Heart right ventricle (tissue), 16 donors: ENCODE measurements around the gene CDC42EP5. TPM values are rescaled to one million over a fixed set of nuclear protein-coding genes. Genes with fewer than 3 reads are reported as not detected.

Experiments
- ATAC-seq, 8 donors: fragments of 200-7000 bp; cut with Tn5 transposase; one replicate each; pipeline ENCODE4 v1.9.1; 2020; ENCODE audit warnings: mild to moderate bottlenecking in 8 of 8, moderate library complexity in 8 of 8, moderate number of reproducible peaks in 1 of 8
- DNase-seq, 2 donors: peaks; one replicate each; pipeline ENCODE4 v3.0.0-alpha.2; 2020
- H3K27ac ChIP-seq, 10 donors: fragments of 200-600 bp; sonication (generic) in 2 of 10; one replicate each; pipeline versions ENCODE4 v1.5.0 to v1.8.0; 2020 to 2022; ENCODE audit warnings: mild to moderate bottlenecking in 3 of 10
- H3K27me3 ChIP-seq, 7 donors: fragments of 200-600 bp; one replicate each; pipeline ENCODE4 v1.8.0; 2021 to 2022; ENCODE audit warnings: mild to moderate bottlenecking in 2 of 7
- H3K36me3 ChIP-seq, 9 donors: fragments of 200-600 bp; sonication (generic) in 1 of 9; one replicate each; pipeline versions ENCODE4 v1.5.0 to v1.8.0; 2020 to 2022; ENCODE audit warnings: mild to moderate bottlenecking in 2 of 9
- H3K4me1 ChIP-seq, 9 donors: fragments of 200-600 bp; sonication (generic) in 1 of 9; one replicate each; pipeline versions ENCODE4 v1.5.0 to v1.8.0; 2020 to 2022; ENCODE audit warnings: mild to moderate bottlenecking in 4 of 9
- H3K4me3 ChIP-seq, 10 donors: fragments of 200-600 bp; sonication (generic) in 2 of 10; one replicate each; pipeline versions ENCODE4 v1.5.0 to v1.8.0; 2020 to 2022; ENCODE audit warnings: mild to moderate bottlenecking in 7 of 10, moderate library complexity in 2 of 10
- H3K9me3 ChIP-seq, 11 donors: fragments of 200-600 bp in 10 of 11; sonication (generic) in 2 of 11; one replicate each; pipeline versions ENCODE4 v1.5.0 to v1.8.0; 2013 to 2022; ENCODE audit warnings: mild to moderate bottlenecking in 2 of 11, control low read depth in 1 of 11, moderate library complexity in 1 of 11
- WGBS, 2 donors: extraction: QIAGEN DNeasy Blood & Tissue Kit; methylation state at CpG; one replicate each; pipeline ENCODE4 v1.1.7; 2013; ENCODE audit warnings: inconsistent platforms in 1 of 2; 5-methylcytosine and 5-hydroxymethylcytosine counted together
- intact Hi-C, 10 donors: fragments of 100-400 bp; cut with DNase I; formaldehyde crosslinking; loops; one replicate each; pipeline versions ENCODE4 v1.11.1 to v1.14.2; 2022
- polyA plus RNA-seq, 2 donors: library from polyadenylated mRNA; stranded (reverse); fragments of 200-250 nt; gene quantifications; one replicate each; pipeline ENCODE4 v1.2.3, GENCODE V29; 2013
- total RNA-seq, 10 donors: library from RNA; stranded (reverse); fragmentation: NEBNext Ultra II Directional in 3 of 10; extraction: Animal tissue kit (Norgen Biotek cat#: 25700) in 3 of 10; gene quantifications; one replicate each; pipeline versions ENCODE4 v1.2.1 to v1.2.4, GENCODE V29; 2021 to 2023
- TF ChIP-seq, protein P1 (sequence below), 9 donors: fragments of 200-600 bp; sonication (generic) in 2 of 9; IDR thresholded peaks; one replicate each; pipeline versions ENCODE4 v1.5.0 to v1.8.0; 2021 to 2022; ENCODE audit warnings: antibody characterized with exemption in 9 of 9, mild to moderate bottlenecking in 5 of 9, moderate library complexity in 1 of 9
- donor health status: Arrhythmogenic right ventricular cardiomyopathy.
- donor health status: ischemic (EF 13 %, LVEDD 7.1; RV severe dilation, severe dysfunction).
- donor health status: healthy with polysubstance abuse.
- donor health status: DM: no; HTN: yes; CAD: no.
- donor health status: DM: no; HTN: no; CAD: no.
- donor health status: ischemic (EF 25% LVEDD 6.9; RV normal size, moderate dysfunction).
- donor health status: ischemic (EF 25% LVEDD 5.7; RV mildly dilated, moderate dysfunction).
- donor health status: healthy.
- donor health status: DM: yes; HTN: yes; CAD: no.
- donor health status: Ischemic cardiomyopathy.
- donor health status: ischemic (EF 35%, LVEDD 5.7; RV mildly dilated, moderate dysfunction).
- donor health status: nonischemic (EF 11% LVEDD 7.7; RV severe dilation, severe dysfunction).
- donor health status: DM: yes; HTN: yes; CAD: no.
- donor health status: PGD.
- donor health status: ischemic (EF 29% LVEDD 5.4; RV normal size, mild dysfunction).
- donor health status: nonischemic (EF 23%, LVEDD 6.1; RV moderate dilation, normal function).

Gene CDC42EP5
- total and polyA plus RNA-seq, 12 donors: 5.3 to 22.8 (median 10.9) TPM

- Histone ChIP-seq H3K27me3 (no peaks in the 10 kb centered on the region), H3K27ac (no peak overlapping the region), H3K4me3 (no peak overlapping the region), H3K4me1 (peaks cover 11 to 45% (median 34%) of the 10 kb centered on the region in 9 donors), H3K36me3 (peaks cover 4 to 95% (median 90%) of the 10 kb centered on the region in 9 donors), H3K9me3 (no peaks in the 10 kb centered on the region)
- WGBS, 2 donors: 89 to 94% methylated on average over 42 of the region's 42 CpGs
- no peak for DNase-seq
- ATAC-seq: no peak
- intact Hi-C loops: no loop called here
- TF ChIP-seq, protein P1, sequence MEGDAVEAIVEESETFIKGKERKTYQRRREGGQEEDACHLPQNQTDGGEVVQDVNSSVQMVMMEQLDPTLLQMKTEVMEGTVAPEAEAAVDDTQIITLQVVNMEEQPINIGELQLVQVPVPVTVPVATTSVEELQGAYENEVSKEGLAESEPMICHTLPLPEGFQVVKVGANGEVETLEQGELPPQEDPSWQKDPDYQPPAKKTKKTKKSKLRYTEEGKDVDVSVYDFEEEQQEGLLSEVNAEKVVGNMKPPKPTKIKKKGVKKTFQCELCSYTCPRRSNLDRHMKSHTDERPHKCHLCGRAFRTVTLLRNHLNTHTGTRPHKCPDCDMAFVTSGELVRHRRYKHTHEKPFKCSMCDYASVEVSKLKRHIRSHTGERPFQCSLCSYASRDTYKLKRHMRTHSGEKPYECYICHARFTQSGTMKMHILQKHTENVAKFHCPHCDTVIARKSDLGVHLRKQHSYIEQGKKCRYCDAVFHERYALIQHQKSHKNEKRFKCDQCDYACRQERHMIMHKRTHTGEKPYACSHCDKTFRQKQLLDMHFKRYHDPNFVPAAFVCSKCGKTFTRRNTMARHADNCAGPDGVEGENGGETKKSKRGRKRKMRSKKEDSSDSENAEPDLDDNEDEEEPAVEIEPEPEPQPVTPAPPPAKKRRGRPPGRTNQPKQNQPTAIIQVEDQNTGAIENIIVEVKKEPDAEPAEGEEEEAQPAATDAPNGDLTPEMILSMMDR (IDR thresholded peaks at IDR 0.05): no peak
These were observed 15.1 kb downstream of the CDC42EP5 start for GRCh38 chr19:54457773-54458647.

DNA sequence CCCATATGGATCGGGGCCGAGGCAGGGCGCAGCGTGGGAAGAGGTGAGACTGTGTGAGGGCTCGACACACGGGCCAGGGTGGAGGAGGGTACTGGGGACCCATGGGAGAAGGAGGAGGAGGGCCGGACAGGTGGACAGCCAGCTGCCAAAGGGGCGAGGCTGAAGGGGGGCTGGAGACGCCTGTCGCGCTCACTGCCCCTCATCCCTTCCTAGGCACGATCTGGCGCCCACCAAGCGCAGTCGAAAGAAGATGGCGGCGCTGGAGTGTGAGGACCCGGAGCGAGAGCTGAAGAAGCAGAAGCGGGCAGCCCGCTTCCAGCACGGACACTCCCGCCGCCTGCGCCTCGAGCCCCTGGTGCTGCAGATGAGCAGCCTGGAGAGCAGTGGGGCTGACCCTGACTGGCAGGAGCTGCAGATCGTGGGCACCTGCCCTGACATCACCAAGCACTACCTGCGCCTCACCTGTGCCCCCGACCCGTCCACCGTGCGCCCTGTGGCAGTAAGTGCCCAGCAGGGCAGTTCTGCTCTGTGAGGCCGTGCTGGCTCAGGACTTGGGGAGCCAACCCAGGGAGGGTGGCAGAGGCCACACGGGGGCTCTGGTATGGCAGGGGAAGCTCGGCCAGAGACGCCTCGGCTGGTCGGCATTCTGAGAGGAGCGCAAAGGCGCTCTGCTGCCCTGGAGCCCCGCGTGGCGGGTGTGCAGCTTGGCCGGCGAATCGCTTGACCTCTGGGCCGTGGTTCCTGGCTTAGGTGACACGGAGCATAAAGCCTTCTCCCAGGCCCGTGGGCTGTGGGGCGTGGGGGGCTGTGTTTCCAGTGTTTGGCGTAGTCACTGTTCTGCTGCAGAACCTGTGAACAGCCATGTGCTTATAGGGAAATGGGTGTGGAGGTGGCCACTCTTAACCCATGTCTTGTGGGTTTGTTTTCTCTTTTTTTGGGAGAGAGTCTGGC, 16.4 kb downstream of the CDC42EP5 start:
- ATAC-seq (no peak), DNase-seq (no peak)
- Histone ChIP-seq H3K4me3 (no peak overlapping the region), H3K4me1 (peaks cover 0 to 41% (median 34%) of the 10 kb centered on the region in 9 donors), H3K36me3 (peaks cover 4 to 100% (median 98%) of the 10 kb centered on the region in 9 donors), H3K27me3 (no peaks in the 10 kb centered on the region), H3K9me3 (no peaks in the 10 kb centered on the region), H3K27ac (no peak overlapping the region)
- 92 to 93% methylated on average over 50 to 51 of the region's 51 CpGs for WGBS, 2 donors
- intact Hi-C loops: no loop called here
- TF ChIP-seq, protein P1 (IDR thresholded peaks at IDR 0.05): no peak

DNA sequence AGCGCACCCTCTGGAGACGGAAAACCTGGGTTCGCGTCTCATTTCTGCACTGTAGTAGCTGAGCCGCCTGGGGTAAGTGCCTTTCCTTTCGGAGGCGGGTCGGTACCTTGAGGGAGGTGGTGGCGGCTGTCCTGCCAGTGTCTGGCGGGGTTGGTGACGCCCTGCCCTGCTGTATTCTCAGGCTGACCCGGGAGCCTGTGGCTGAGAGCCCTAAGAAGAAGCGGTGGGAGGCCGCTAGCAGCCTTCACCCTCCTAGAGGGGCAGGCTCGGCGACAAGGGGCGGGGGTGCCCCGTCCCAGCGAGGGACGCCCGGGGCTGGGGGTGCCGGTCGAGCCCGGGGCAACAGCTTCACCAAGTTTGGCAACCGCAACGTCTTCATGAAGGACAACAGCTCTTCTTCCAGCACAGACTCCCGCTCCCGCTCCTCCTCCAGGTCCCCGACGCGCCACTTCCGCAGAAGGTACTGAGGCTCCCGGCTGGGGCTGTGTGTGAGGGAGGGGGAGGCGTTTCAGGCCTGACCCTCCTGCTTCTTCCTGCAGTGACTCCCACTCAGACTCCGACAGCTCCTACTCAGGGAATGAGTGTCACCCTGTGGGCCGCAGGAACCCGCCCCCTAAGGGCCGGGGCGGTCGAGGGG, 17.2 kb downstream of the CDC42EP5 start:
- DNase-seq: no peak
- H3K9me3 ChIP-seq: no peaks in the 10 kb centered on the region
- TF ChIP-seq, protein P1 (IDR thresholded peaks at IDR 0.05): no peak
- peaks cover 4 to 100% (median 92%) of the 10 kb centered on the region in 9 donors for H3K36me3 ChIP-seq
- 92 to 94% methylated on average over 40 of the region's 40 CpGs for WGBS, 2 donors
- no peak overlapping the region for H3K27ac ChIP-seq
- H3K4me1 ChIP-seq: peaks cover 4 to 42% (median 34%) of the 10 kb centered on the region in 9 donors
- ATAC-seq: no peak
- no peak overlapping the region for H3K4me3 ChIP-seq
- H3K27me3 ChIP-seq: no peaks in the 10 kb centered on the region
- intact Hi-C loops: no loop called here
